Stimulated activated CD4-positive, alpha-beta T cell treated with anti-CD3 and anti-CD28 coated beads, Interleukin-15, amount 100 ng/mL, for 48 hours (primary cell): ENCODE measurements around the gene COL4A4.
"Not testable (repeated sequence)": the region's sequence is repeated elsewhere in the genome, so short reads cannot be mapped to it uniquely, and the experiment has no call there.

ENCODE experiments used
- DNase-seq, 2 donors: peaks; one replicate each; pipeline ENCODE4 v3.0.0-alpha.2; 2020; ENCODE audit warnings: low read depth in 2 of 2

Gene COL4A4

DNA sequence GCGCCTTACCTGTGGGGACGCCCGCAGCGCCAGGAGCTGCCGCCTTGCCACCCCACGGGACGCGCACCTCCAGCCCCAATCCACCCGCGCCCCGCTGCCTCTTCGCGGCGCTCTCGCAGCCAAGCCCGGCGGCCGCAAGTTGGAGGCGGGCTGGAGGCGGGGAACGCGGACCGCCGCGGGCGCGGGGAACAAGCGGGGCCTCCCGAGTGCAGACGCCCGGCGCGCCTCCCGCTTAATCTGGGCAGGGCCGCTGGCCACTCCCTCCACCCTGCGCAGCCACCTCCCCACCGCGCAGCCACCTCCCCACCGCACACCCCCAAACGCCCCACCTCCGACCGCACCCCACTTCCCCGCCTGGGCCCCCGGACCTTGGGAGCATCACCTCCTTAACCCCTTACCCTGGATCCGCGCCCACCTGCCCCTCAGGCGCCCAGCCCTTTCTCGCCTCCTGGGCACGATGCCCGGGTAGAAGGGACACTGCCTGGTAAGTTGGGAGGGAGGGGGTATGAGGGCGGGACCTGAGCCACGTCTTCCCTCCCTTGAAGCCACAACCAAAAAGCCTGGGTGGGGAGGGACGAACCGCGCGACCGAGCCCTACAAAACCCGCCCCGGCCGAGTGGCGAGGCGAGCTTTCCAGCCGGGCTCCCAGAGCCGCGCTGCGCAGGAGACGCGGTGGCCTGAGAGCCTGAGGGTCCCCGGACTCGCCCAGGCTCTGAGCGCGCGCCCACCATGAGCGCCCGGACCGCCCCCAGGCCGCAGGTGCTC is at the start of gene COL4A4, which contains the start of gene COL4A3:
COL4A4 (minus strand) TSS at position 208 of the 765 bp plus-strand sequence. CDS start 16,722 bp downstream, outside the sequence.
COL4A3 (plus strand) TSS at position 627 of the 765 bp plus-strand sequence; CDS start at position 730, 103 bp downstream.
- DNase-seq = no peak

DNA sequence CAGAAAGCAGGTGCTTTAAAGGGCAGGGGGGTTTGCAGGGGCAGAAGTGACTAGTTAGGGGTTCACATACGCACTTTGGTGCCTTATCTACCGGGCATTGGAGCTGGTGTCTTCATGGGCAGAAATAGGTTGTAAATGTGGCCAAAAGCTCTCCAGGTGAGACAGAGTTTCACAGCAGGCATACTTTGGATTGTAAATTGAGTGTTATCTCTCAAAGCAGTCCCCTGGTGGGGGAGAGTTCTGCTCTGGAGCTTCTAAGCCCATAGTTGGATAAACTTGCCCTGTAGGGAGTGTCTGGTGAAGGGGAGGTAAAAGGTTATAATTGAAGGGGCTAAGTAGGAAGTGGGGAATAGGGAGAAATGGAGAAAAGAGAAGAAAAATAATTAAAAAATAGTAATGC is 43.6 kb upstream of the COL4A4 start:
- no peak for DNase-seq

DNA sequence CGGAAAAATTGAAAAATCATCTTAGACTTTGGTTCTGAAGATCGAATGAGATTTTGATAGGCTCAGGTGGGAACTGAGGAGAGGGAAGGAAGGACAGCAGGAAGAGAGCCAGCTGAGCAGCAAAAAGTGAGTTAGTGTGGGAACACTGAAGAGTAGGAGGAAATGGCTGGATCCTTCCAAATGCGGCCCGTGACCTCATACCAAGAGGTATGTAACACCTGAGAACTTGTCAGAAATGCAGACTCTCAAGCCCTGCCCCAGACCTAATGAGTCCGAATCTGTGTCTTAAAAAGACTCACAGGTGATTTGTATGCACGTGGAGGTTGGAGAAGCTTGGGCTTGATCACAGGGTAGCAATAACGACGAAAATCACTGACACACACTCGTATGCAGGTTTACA is 42.4 kb upstream of the COL4A4 start:
- no peak for DNase-seq

DNA sequence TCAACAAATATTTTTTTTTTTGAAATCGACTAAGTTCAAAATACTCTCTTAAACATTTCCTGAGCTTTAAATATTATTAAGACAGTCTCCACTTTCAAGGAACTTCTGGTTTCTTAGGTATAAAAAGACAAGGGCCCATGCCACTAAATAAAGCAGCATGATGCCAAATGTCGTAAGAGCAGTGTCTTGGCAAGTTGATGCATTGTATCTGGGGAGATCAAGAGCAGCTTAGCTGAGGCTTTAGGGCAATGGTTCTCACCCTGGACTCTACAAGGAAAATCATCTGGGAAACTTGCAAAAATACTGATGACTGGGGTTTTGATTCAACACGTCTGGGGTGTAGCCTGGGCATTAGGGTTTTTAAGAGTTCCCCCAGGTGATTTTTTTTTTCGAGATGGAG is 41.7 kb upstream of the COL4A4 start:
- DNase-seq = no peak

DNA sequence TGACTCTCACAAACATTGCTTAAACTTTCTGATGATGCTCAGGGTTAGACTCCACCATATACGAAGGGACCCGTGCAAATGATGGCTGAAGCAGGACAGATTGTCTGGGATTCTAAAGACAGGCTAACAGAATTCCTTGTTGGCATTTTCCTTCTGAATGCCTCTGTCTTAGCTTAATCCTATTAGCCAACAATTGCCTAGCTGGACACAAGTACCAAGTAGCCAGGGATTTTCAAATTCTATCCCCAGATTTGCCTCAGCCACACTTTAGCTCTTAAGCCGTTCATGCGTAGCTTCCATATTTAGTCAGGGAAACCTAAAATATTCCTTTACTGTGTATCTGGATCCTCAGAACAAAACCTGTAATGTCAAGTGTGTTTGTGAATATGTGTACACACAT is 40.4 kb upstream of the COL4A4 start:
- DNase-seq = no peak

DNA sequence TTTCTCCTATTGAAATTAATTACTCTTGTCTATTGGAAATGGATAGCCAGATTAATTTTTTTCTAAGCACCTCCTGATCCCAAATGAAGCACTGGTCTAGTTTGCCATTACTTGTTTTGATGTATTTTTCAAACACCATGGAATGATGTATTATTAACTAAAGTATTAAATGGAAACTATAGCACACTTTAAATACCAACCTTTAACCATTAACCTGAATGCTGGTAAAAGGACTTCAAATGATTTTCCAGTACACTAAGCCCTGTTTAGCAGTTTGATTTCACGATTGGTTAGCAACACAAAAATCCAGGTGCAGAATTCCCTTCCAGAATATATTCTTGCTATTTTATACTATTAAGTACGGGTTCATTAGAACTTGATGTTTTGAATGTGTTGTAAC is 37.8 kb upstream of the COL4A4 start:
- DNase-seq = no peak

DNA sequence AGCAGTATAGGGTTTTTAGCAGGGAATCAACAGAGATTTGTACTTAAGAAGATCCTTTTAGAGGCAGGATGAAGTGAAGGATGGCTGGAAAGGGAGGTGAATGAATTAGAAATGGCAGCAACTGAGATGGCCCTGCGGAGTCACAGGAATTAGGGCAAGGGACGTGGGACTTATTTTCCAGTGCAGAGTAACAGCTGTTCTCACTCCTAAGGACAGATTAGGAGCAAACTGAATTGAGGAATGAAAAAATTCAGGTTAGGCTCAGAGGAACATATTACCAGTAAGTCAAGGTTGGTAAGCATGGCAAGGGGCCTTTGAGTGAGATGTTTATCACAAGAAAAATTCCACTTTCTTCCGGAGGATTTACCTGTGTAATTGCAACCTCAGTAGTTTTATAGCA is 34.9 kb upstream of the COL4A4 start:
- DNase-seq = no peak

DNA sequence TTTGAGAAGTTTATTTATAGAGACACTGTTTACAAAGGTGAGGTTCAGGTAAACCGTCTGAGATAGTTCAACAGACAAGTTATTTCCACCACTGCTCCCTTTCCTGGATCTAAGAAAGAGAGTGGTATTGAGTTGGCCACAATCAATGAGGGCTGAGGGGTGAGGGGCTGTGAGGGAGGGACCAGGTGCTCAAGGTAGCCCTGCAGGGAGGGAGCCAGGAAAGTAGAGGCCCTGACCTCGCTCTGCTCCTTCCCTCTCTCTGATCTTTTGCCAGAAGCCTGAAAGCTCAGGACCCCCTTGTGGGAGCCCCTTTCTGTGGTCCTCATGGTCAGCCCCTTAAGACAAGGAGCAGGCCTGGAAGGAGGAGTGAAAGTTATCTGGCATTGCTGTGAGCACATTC is 30.2 kb upstream of the COL4A4 start:
- no peak for DNase-seq

DNA sequence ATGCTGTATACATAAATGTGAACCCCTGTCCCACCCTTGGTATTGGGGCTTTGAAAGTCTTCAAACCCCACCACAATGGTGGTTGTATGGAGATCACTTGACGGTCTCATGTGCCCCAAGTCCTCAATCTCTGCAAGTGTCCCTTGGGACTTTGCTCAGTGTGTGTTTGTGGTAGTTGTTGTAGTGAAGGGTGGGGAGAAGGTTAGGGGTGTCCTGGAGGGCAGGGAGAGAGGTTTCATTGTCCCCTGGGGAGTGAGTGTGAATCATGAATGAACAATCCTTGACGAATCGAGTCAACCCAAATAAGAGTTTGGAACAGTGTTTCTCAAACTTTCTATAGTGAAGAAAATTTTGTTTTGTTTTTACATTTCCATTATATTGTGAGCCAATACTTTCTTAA is 28.5 kb upstream of the COL4A4 start:
- DNase-seq = no peak

DNA sequence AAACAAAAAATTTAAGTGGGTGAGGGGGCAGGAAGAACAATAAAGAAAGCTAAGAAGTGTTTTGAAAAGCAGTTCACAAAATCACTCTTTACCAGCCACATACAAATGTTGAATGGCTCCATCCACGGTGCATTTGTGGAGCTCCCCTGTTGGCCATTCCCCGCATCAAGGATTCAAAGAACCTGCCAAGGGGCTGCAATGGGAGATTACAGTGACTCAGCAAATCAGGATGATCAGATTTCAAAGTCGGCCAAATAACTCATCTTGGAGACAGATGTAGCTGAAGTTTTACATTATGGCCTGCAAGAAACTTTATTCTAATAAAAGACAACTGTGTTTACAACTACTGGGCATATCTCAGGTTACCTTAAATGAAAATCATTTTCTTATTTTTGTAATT is 27.4 kb upstream of the COL4A4 start:
- no peak for DNase-seq

DNA sequence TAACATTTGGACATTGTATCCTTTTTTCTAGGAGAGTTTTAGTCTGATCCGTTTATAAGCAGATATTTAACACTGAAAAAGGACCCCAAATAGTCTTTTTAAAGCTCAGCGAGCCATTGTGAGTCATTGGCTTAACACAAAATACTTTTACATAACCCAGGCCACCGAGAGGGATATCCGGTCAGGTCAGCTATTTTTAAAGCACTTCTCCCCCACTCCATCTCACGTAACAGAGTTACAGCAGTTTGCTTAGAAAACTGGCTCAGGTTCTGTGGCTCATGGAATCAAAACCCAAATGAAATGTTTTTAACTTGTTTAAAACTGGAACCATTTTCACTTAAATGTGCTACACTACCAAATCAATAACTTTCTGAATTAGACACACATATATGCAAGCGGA is 24.3 kb upstream of the COL4A4 start:
- DNase-seq = no peak

DNA sequence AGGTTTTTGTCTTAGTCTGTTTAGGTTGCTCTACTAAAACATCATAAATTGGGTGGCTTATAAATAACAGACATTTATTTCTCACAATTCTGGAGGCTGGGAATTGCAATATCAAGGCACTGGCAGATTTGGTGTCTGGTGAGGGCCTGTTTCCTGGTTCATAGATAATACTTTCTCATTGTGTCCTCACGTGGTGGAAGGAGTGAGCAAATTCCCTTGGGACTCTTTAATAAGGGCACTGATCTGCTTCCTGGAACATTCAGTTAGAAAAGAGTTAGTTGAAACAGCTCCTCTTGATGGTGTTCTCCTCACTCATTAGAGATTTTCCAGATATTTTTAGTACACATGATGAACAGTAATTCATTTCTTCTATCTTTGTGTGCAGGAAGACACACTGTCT is 22.7 kb upstream of the COL4A4 start:
- DNase-seq = no peak

DNA sequence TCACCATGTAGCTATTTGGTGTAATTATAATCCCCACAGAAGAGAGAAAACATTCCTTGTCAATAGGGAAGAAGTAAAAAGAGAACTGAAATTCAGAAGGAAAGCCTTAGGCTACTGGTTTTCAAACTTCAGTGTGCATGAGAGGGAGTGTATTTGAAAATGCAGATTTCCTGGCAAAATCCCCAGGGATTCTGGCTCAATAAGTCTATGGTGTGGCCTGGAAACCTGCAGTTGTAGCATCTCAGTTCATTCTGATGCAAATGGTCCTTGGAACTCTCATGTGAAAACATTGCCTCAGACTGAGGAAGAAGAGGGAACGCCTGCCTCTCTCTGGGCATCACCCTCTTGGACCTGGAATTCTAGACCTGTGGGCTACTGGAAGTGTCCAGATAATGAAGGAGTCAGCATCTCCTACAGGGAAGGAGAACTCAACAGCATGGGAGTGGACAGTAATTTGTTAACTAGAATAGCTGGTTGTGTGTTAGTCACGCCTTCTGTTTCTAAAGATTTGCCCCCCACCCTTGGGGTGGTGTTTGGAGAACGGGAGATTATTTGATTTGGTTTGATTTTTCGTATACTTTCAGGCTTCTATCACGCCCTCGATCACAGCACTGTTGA is 21.7 kb upstream of the COL4A4 start:
- no peak for DNase-seq

DNA sequence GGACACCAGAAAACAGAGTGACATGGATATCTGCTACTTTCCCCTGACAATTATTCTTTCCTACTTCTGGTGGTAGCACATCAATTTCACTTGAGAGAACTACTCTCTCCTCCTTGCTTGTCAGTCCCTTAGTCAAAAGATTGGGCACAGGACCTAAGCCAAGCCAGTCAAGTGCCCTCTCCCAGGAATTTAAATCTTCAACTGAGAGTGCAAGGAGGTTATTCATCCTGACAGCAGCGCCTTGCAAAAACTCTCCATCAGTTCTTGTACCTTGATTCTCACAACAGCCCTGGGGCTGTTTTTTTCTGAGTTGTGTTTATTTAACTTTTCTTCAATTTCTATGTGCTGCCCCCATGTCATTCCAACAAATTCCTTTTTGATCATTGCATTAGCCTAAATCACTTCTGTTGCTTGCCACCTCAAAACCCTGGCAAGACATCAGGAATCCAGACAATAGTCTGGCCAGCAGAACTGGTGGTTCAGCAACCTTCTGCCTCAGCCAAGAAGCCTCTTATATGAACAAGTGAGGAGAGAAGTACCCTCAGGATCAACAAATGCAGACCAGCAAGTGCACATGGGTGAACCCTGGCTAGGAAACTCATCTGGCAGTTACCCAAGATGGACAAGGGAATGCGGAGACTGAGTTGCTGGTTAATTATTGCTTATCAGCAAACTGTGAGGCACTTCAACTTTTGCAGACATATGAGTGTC is 19.8 kb upstream of the COL4A4 start:
- DNase-seq = no peak

DNA sequence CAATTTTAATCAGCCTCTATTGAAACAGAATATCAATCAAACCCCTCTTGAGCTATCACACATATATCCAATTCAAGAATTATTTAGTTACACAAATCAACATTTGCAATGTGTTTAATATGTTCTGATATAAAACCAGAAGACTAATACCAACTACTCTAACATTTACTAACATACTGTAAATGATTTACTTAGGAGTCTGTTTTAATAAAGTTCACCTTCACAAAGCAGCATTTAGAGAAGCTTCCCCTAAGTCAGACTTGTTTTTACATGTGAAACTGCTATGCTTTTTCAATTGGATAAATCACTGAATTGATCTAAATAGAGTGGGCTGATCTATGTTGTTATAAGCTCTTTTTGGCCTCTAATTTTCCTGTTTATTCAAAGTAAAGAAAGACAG is 18.8 kb upstream of the COL4A4 start:
- no peak for DNase-seq

DNA sequence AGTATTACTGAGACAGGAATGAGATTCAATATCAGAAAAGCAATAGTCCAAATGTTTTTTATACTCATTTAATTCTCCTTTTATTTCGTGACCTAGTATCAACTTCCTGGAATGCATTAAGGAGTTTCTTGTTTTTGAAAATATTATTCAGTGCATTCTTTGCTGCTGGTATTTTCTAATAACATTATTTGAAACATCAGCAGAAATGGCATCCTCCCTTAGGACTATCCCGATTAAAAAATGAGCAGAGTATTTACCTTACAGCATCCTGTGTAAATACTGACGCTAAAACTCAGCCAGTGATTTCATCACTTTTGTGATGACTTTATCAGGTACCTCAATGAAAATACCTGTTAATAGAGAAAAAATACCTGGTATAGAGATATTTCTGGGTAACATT is 16.8 kb upstream of the COL4A4 start:
- no peak for DNase-seq

DNA sequence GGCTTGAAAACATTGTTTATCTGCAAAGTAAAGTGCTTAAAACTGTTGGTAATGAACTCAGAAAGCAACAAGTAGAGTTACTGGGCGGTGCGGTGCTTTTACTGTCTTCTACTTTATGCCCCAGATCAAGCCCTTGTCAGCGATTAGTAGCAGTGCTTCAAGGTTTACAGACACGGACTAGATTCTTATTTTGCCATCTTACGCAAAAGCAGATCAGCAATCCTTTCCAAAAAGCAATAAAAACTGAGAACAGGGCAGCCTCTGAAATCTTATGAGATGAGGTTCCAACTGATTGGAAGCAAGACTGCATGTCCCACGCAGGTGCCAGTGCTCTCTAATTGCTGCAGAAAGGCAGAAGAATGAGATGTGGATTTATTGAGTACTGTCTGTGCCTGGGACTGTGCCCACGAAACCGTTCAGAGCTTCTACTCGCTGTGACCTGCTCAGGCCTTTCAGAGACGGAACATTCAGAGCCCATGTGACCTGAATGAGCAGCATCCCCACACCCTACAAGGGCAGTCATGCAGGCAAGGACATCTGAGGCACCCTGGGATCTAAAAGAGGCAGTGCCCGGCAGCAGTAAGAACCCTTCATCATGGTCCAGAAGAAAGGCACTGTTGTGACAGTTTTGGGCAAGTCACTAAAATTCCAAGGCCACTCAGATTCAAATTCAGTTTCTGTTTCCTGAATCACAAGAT is 16.1 kb upstream of the COL4A4 start:
- DNase-seq = no peak

DNA sequence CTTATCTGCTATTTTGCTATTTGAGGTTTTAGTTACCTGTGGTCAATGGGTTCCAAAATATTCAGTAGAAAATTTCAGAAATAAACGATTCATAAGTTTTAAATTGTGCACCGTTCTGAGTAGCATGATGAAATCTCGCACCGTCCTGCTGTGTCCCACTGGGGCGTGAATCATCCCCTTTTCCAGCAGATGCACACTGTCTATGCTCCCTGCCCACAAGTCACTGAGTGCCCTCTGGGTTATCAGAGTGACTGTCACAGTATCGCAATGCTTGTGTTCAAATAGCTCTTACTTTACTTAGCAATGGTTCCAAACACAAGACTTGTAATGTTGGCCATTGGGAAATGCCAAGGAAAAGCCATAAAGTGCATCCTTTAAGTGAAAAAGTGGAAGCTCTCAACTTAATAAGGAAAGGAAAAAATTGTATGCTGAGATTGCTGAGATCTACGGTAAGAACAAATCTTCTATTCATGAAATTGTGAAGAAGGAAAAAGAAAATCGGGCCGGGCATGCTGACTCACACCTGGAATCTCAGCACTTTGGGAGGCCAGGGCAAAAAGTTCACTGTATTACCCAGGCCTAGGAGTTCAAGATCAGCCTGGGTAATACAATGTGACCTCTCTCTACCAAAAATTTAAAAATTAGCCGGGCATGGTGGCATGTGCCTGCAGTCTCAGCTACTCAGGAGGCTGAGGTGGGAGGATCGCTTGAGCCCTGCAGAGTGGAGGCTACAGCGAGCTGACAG is 13.8 kb upstream of the COL4A4 start:
- no peak for DNase-seq

DNA sequence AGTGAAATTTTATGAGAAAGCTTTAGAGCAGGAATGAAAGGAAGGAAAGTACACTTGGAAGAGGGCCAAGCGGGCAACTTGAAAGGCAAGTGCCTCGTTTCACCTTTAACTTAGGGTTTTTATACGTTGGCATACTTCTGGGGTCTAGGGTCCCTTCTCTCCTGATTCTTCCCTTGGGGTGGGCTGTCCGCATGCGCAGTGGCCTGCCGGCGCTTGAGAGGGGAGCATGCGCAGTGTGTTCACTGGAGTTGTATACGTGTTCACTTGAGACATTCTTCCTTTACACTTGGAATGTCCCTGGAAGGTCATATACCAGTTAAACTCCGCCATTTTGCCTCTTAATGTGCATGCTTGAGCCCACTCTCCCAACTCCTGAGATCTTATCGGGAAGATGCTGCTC is 7.8 kb upstream of the COL4A4 start:
- not testable (repeated sequence) for DNase-seq

DNA sequence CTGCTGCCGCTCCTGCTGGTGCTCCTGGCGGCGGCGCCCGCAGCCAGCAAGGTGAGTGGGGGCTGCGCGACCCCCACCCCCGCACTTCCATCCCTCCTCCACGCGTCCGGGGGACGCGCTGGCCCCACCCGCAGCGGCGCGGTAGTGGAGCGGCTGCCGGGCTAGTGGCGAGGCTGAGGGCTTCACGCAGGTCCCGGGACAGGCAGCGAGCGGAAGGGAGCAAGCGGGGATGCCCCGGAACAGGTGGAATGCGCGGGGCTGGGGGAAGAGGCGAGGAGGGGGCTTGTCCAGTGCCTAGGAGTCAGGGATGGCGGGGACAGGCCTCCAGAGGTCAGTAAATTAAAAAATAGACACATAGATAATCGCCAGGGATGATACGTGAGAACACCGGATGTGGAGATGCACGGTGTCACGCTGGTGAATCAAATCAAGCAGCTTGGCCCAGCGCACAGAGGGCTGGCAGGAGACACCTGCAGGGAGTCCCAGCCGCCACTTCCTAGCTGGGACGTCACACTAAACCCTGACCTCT is 822 bp upstream of the COL4A4 start:
- peak in 1 of 2 donors; percentile 6 for DNase-seq

DNA sequence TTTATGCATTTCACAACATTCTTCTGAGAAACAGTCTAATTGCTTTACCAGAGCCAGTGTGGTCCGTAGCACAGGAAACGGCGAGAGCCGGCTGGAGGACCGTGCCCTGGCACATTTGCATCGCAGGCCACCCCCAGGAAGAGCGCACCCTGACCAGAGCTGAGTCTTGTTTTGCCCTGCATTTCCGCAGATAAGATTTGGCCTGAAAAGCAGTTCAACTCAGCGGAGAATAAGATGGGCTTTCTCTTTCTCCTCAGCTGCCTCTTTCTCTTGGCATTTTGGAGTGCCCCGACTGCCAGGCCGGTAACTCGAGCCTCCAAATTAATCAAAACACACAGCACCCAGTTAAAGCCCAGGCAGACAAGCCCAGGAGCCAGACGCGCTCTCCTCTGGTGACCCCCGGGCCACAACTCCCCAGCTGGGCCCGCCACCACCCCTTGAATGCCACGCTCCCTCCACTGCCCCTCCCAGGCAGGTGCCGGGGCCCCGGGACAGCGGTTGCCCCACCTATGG is 464 bp downstream of the COL4A4 start:
- no peak for DNase-seq
